A549 (cell line): ENCODE measurements around the gene PTPRJ.

Source experiments
- CEBPB ChIP-seq, 2 experiments: fragments of >200 bp in 1 of 2; sonication (Bioruptor Twin) in 1 of 2; formaldehyde crosslinking in 1 of 2; IDR thresholded peaks; 2 replicates each; pipeline ENCODE4 v1.6.1; 2012 to 2016
- CTCF ChIP-seq: fragments of >200 bp; sonication (Bioruptor Twin); formaldehyde crosslinking; IDR thresholded peaks from 3 replicates; pipeline ENCODE4 v1.5.1; 2016
- RFX5 ChIP-seq: fragments of 450-650 bp; IDR thresholded peaks from 2 replicates; pipeline ENCODE4 v1.7.1; 2014; ENCODE audit warnings: antibody characterized with exemption, mild to moderate bottlenecking, moderate library complexity

GRCh38 chr11:48207881-48208280, 227.5 kb downstream of the PTPRJ start:
- TF ChIP-seq CTCF (no peak), CEBPB (IDR thresholded peaks at IDR 0.05) (no peak), RFX5 (no peak)
